HCT116 (cell line): Measurements from ENCODE around the gene IFNL1. TPM values are rescaled to one million over a fixed set of nuclear protein-coding genes. Genes with fewer than 3 reads are reported as not detected.

Source experiments
- ATAC-seq: fragments of 200-7000 bp; cut with Tn5 transposase; 2 replicates; pipeline ENCODE4 v1.9.1; 2020; ENCODE audit warnings: mild to moderate bottlenecking, moderate library complexity
- BruUV-seq: library from RNA; stranded (reverse); fragments of 400-500 nt; replicated peaks from 2 replicates; lab custom pipeline; 2021; lab: Mats Ljungman, UMichigan
- CTCF ChIA-PET: fragments of 300-600 bp; sonication (Branson Sonifier 250); formaldehyde crosslinking; loops from one replicate; lab custom pipeline; 2021; ENCODE audit warnings: antibody characterized with exemption; lab: Charles Lee
- POLR2A ChIA-PET: fragments of 300-600, 350-600 bp; sonication (Branson Sonifier 250); formaldehyde crosslinking; loops from one replicate; lab custom pipeline; 2021; ENCODE audit warnings: antibody characterized with exemption; lab: Charles Lee
- RAD21 ChIA-PET, 2 experiments: fragments of 300-600 bp; sonication (Branson Sonifier 250); formaldehyde crosslinking; loops; one replicate each; lab custom pipeline; 2023; ENCODE audit warnings: low total read pairs in 2 of 2; ENCODE audit not compliant: uncharacterized antibody in 2 of 2, unreplicated experiment in 2 of 2, low non-redundant PET in 1 of 2; lab: Charles Lee
- DNase-seq: peaks from one replicate; pipeline ENCODE4 v3.0.0-alpha.2; 2010; ENCODE audit warnings: low read depth, low spot score
- H2AFZ ChIP-seq: fragments of 200-600 bp; shearing (Covaris generic), sonication (generic); 2 replicates; pipeline ENCODE4 v1.6.1; 2017; ENCODE audit warnings: low read depth, mixed run types, mixed read lengths, antibody characterized with exemption, low read length; ENCODE audit not compliant: poor library complexity, severe bottlenecking
- H3K27ac ChIP-seq: 2 replicates; pipeline ENCODE4 v1.5.1; 2012; ENCODE audit warnings: low read depth, low read length
- H3K27me3 ChIP-seq: fragments of 200-600 bp; sonication (generic); 2 replicates; pipeline ENCODE4 v1.6.1; 2016; ENCODE audit warnings: mixed run types, low read length, mixed read lengths; ENCODE audit not compliant: insufficient read depth
- H3K36me3 ChIP-seq, 2 experiments: fragments of 200-500 bp in 1 of 2; fragments of 200-600 bp in 1 of 2; sonication (Bioruptor generic) in 1 of 2; sonication (generic) in 1 of 2; 2 replicates each; pipeline versions ENCODE4 v1.5.1 to v1.6.1; 2014 to 2016; ENCODE audit warnings: low read length in 2 of 2, inconsistent platforms in 1 of 2, mixed read lengths in 1 of 2, mixed run types in 1 of 2; ENCODE audit not compliant: insufficient read depth in 2 of 2, control insufficient read depth in 1 of 2
- H3K4me1 ChIP-seq, 2 experiments: fragments of 200-600 bp in 1 of 2; sonication (generic) in 1 of 2; 2 replicates each; pipeline versions ENCODE4 v1.5.1 to v1.6.1; 2012 to 2017; ENCODE audit warnings: low read length in 2 of 2, inconsistent platforms in 1 of 2, mild to moderate bottlenecking in 1 of 2, mixed read lengths in 1 of 2, mixed run types in 1 of 2, moderate library complexity in 1 of 2; ENCODE audit not compliant: insufficient read depth in 2 of 2, control insufficient read depth in 1 of 2
- H3K4me2 ChIP-seq: fragments of 200-600 bp; sonication (generic); 2 replicates; pipeline ENCODE4 v1.6.1; 2017; ENCODE audit warnings: mixed run types, low read length, mixed read lengths
- H3K4me3 ChIP-seq, 2 experiments: fragments of 200-600 bp in 1 of 2; sonication (generic) in 1 of 2; replicated peaks in 1 of 2; 2 replicates each; pipeline ENCODE4 v1.5.1; 2011 to 2016; ENCODE audit warnings: low read length in 2 of 2, control low read depth in 1 of 2, low read depth in 1 of 2, mild to moderate bottlenecking in 1 of 2, mixed read lengths in 1 of 2, mixed run types in 1 of 2
- H3K79me2 ChIP-seq: fragments of 200-600 bp; sonication (generic); 2 replicates; pipeline ENCODE4 v1.6.1; 2017; ENCODE audit warnings: mild to moderate bottlenecking, mixed run types, low read length, moderate library complexity, mixed read lengths; ENCODE audit not compliant: insufficient read depth
- H3K9ac ChIP-seq: fragments of 200-600 bp; sonication (generic); 2 replicates; pipeline ENCODE4 v1.6.1; 2016; ENCODE audit warnings: low read length, mixed read lengths
- H3K9me2 ChIP-seq: fragments of 200-600 bp; sonication (generic), shearing (Covaris generic); 2 replicates; pipeline ENCODE4 v1.6.1; 2017; ENCODE audit warnings: mixed run types, mild to moderate bottlenecking, moderate library complexity; ENCODE audit not compliant: insufficient read depth
- H3K9me3 ChIP-seq, 2 experiments: fragments of 200-500 bp in 1 of 2; fragments of 200-600 bp in 1 of 2; sonication (Bioruptor generic) in 1 of 2; sonication (generic) in 1 of 2; 2 replicates each; pipeline ENCODE4 v1.6.1; 2014 to 2017; ENCODE audit warnings: low read length in 2 of 2, mixed read lengths in 2 of 2, inconsistent platforms in 1 of 2, low read depth in 1 of 2, mild to moderate bottlenecking in 1 of 2, mixed run types in 1 of 2, moderate library complexity in 1 of 2; ENCODE audit not compliant: control insufficient read depth in 1 of 2, insufficient read depth in 1 of 2
- H4K20me1 ChIP-seq: fragments of 200-600 bp; sonication (generic), shearing (Covaris generic); 2 replicates; pipeline ENCODE4 v1.6.1; 2017; ENCODE audit warnings: mixed run types, mild to moderate bottlenecking, moderate library complexity; ENCODE audit not compliant: insufficient read depth
- ATF3 ChIP-seq: IDR thresholded peaks from 2 replicates; pipeline ENCODE4 v1.6.1; 2012
- CEBPB ChIP-seq: IDR thresholded peaks from 2 replicates; pipeline ENCODE4 v1.6.1; 2012; ENCODE audit warnings: low read depth
- EZH2 ChIP-seq: fragments of 200-600 bp; sonication (generic); IDR thresholded peaks from 2 replicates; pipeline ENCODE4 v1.6.1; 2017; ENCODE audit warnings: antibody characterized with exemption, mixed run types
- MAX ChIP-seq: IDR thresholded peaks from 2 replicates; pipeline ENCODE4 v1.6.1; 2012
- POLR2A ChIP-seq: IDR thresholded peaks from 2 replicates; pipeline ENCODE4 v1.7.0; 2011; ENCODE audit warnings: borderline replicate concordance; ENCODE audit not compliant: insufficient read depth, insufficient read length; ENCODE audit errors: extremely low read depth
- POLR2AphosphoS5 ChIP-seq: IDR thresholded peaks from 2 replicates; pipeline ENCODE4 v1.6.1; 2011; ENCODE audit warnings: mild to moderate bottlenecking, low read depth, low read length, moderate library complexity
- RAD21 ChIP-seq: IDR thresholded peaks from 2 replicates; pipeline ENCODE4 v1.6.1; 2012; ENCODE audit warnings: low read depth, mild to moderate bottlenecking
- SRF ChIP-seq: IDR thresholded peaks from 2 replicates; pipeline ENCODE4 v1.6.1; 2012; ENCODE audit warnings: low read depth
- ZFX ChIP-seq: fragments of 450-650 bp; IDR thresholded peaks from 2 replicates; pipeline ENCODE4 v1.6.1; 2017
- intact Hi-C: fragments of 100-400 bp; cut with micrococcal nuclease; formaldehyde crosslinking; loops from 2 replicates; pipeline ENCODE4 v1.10.0; 2022
- total RNA-seq: library from RNA; stranded (reverse); gene quantifications from one replicate; pipeline ENCODE4 v1.2.1, GENCODE V29; 2021; ENCODE audit not compliant: unreplicated experiment
- TF ChIP-seq, protein P1 (sequence below), 3 experiments: fragments of 200-600 bp in 1 of 3; sonication (generic) in 1 of 3; IDR thresholded peaks in 2 of 3; conservative IDR thresholded peaks in 1 of 3; 2 replicates each; pipeline ENCODE4 v1.5.1; 2012 to 2017; ENCODE audit warnings: low read depth in 2 of 3, low read length in 2 of 3, antibody characterized with exemption in 1 of 3, borderline replicate concordance in 1 of 3, control low read depth in 1 of 3, mild to moderate bottlenecking in 1 of 3, mixed read lengths in 1 of 3, mixed run types in 1 of 3, moderate library complexity in 1 of 3; ENCODE audit not compliant: insufficient read depth in 1 of 3

The IFNL1 gene
- total RNA-seq, 1 experiment from 2014 or later: not detected

DNA sequence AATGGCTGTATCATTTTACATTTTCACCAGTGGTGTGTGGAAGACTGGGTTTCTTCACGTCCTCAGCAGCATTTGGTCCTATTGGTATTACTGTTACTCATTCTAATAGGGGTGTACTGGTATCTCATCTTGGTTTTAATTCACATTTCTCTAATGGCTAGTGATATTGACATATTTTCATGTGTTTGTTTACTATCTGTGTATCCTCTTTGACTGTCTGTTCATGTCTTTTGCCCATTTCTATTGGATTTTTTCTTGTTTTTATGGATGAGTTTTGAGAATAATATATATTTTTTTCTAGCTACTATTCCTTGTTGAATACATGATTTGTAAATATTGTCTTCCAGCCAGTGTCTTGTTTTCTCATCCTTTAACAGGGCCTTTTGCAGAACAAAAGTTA is 14.2 kb upstream of the IFNL1 start:
- H3K4me3 ChIP-seq: no peak overlapping the region
- no TSS peak for BruUV-seq
- H3K4me1 ChIP-seq: no peaks in the 10 kb centered on the region
- H3K9me2 ChIP-seq: no peaks in the 10 kb centered on the region
- no peak overlapping the region for H2AFZ ChIP-seq
- H3K9me3 ChIP-seq: peaks cover 0 to 8% of the 10 kb centered on the region in 2 experiments; a peak in 1 of 4 replicates
- DNase-seq (no peak), ATAC-seq (no peak)
- POLR2A ChIA-PET: no interaction called here
- H3K27me3 ChIP-seq: no peaks in the 10 kb centered on the region
- RAD21 ChIA-PET: no interaction called here
- H3K4me2 ChIP-seq: no peak overlapping the region
- no peaks in the 10 kb centered on the region for H4K20me1 ChIP-seq
- CTCF ChIA-PET: no interaction called here
- H3K79me2 ChIP-seq: no peaks in the 10 kb centered on the region
- no peaks in the 10 kb centered on the region for H3K36me3 ChIP-seq
- no peak overlapping the region for H3K9ac ChIP-seq
- no peak overlapping the region for H3K27ac ChIP-seq
- TF ChIP-seq RAD21: no peak
- TF ChIP-seq, protein P1, sequence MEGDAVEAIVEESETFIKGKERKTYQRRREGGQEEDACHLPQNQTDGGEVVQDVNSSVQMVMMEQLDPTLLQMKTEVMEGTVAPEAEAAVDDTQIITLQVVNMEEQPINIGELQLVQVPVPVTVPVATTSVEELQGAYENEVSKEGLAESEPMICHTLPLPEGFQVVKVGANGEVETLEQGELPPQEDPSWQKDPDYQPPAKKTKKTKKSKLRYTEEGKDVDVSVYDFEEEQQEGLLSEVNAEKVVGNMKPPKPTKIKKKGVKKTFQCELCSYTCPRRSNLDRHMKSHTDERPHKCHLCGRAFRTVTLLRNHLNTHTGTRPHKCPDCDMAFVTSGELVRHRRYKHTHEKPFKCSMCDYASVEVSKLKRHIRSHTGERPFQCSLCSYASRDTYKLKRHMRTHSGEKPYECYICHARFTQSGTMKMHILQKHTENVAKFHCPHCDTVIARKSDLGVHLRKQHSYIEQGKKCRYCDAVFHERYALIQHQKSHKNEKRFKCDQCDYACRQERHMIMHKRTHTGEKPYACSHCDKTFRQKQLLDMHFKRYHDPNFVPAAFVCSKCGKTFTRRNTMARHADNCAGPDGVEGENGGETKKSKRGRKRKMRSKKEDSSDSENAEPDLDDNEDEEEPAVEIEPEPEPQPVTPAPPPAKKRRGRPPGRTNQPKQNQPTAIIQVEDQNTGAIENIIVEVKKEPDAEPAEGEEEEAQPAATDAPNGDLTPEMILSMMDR (IDR thresholded peaks at IDR 0.05 in 2 of 3, conservative IDR thresholded peaks at IDR 0.05 in 1 of 3; ENCODE audit: borderline replicate concordance in 1 of 3, insufficient read depth in 1 of 3, low read depth in 2 of 3, low read length in 2 of 3): no peak
- TF ChIP-seq EZH2: no peak
- no peak for TF ChIP-seq POLR2AphosphoS5
- TF ChIP-seq MAX: no peak
- TF ChIP-seq CEBPB: no peak
- no peak for TF ChIP-seq ATF3
- TF ChIP-seq SRF: no peak
- no peak for TF ChIP-seq POLR2A
- TF ChIP-seq ZFX: no peak
- intact Hi-C loops: no loop called here
